ENCODE measurements around the gene CLPTM1L. TPM values are rescaled to one million over a fixed set of nuclear protein-coding genes. Genes with fewer than 3 reads are reported as not detected.
A peak's percentile ranks its signal among the peaks of the same experiment; 100 is the strongest.

Gene CLPTM1L
- total and polyA plus RNA-seq, 2 donors from 2014 or later: 96.6 to 135 TPM

GRCh38 chr5:1282131-1282992, 62.5 kb downstream of the CLPTM1L start:
- TF ChIP-seq, protein P1, sequence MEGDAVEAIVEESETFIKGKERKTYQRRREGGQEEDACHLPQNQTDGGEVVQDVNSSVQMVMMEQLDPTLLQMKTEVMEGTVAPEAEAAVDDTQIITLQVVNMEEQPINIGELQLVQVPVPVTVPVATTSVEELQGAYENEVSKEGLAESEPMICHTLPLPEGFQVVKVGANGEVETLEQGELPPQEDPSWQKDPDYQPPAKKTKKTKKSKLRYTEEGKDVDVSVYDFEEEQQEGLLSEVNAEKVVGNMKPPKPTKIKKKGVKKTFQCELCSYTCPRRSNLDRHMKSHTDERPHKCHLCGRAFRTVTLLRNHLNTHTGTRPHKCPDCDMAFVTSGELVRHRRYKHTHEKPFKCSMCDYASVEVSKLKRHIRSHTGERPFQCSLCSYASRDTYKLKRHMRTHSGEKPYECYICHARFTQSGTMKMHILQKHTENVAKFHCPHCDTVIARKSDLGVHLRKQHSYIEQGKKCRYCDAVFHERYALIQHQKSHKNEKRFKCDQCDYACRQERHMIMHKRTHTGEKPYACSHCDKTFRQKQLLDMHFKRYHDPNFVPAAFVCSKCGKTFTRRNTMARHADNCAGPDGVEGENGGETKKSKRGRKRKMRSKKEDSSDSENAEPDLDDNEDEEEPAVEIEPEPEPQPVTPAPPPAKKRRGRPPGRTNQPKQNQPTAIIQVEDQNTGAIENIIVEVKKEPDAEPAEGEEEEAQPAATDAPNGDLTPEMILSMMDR (IDR thresholded peaks at IDR 0.05; ENCODE audit: borderline replicate concordance, extremely low read depth, insufficient read depth): no peak
- intact Hi-C loops (cut with DNase I): no loop called here

DNA sequence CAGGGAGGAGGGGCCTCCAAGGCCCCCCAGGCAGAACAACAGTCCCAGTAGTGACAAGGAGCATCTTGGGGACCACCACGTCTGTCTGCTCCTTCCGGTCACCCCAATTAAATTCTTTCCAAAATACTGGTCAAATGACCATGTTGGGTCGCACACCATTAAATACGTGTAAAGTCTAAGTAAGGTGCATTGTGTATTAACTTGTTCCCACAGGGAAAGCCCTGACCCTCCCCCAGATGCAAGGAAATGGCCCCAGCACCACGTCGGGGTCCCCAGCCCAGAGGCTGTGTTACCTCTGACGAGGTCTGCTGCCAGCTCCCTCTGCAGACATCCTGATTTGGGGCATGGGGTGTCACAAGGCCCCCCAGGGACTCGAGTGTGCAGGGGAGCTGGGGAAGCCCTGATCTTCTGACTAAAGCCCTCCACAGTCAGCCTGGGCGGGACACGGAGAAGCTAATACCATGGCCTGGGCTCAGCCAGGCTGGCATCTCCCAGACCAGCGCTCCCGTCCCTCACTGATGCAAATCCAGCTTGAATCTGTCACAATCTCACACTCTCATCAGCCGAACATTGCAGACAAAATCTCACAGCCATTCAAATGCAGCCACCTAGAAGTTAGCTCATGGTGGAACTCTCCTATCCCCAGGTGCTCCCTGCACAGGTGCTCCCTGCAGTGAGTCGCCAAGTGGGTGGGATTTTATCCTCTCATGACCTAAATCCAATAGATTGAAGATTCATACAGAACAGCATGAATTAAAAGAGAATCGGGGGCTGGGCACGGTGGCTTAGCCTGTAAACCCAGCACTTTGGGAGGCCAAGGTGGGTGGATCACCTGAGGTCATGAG, 63.6 kb downstream of the CLPTM1L start:
- Histone ChIP-seq H3K27ac (ENCODE audit: low read depth in 2 of 2, low read length in 2 of 2) (no peak overlapping the region), H3K9ac (ENCODE audit: low read length in 3 of 3) (no peak overlapping the region), H3K27me3 (ENCODE audit: control insufficient read depth, insufficient read depth, low read length) (no peaks in the 10 kb centered on the region), H3K9me3 (ENCODE audit: control insufficient read depth in 2 of 3, insufficient read depth in 1 of 3, low read length in 3 of 3) (peaks cover 0 to 7% (median 0%) of the 10 kb centered on the region in 3 donors), H3K4me1 (ENCODE audit: control insufficient read depth in 2 of 3, insufficient read depth in 2 of 3, low read depth in 1 of 3, low read length in 3 of 3) (no peaks in the 10 kb centered on the region), H3K4me3 (ENCODE audit: low read length in 3 of 3) (no peak overlapping the region), H3K36me3 (ENCODE audit: control insufficient read depth in 2 of 3, insufficient read depth in 3 of 3, low read length in 3 of 3) (no peaks in the 10 kb centered on the region)
- DNase-seq (peak in 1 of 5 donors; percentile 37), FAIRE-seq (no peak)
- TF ChIP-seq, protein P1 (IDR thresholded peaks at IDR 0.05; ENCODE audit: borderline replicate concordance, extremely low read depth, insufficient read depth): no peak
- intact Hi-C loops (cut with DNase I): no loop called here

More at GRCh38 chr5:1282131-1282992, 62.5 kb downstream of the CLPTM1L start:
- no peak for FAIRE-seq
- peak in 2 of 5 donors; percentile 26 to 46 for DNase-seq
- Histone ChIP-seq H3K4me3 (ENCODE audit: low read length in 3 of 3) (no peak overlapping the region), H3K36me3 (ENCODE audit: control insufficient read depth in 2 of 3, insufficient read depth in 3 of 3, low read length in 3 of 3) (no peaks in the 10 kb centered on the region), H3K9ac (ENCODE audit: low read length in 3 of 3) (no peak overlapping the region), H3K27me3 (ENCODE audit: control insufficient read depth, insufficient read depth, low read length) (no peaks in the 10 kb centered on the region), H3K4me1 (ENCODE audit: control insufficient read depth in 2 of 3, insufficient read depth in 2 of 3, low read depth in 1 of 3, low read length in 3 of 3) (no peaks in the 10 kb centered on the region), H3K9me3 (ENCODE audit: control insufficient read depth in 2 of 3, insufficient read depth in 1 of 3, low read length in 3 of 3) (peaks cover 0 to 7% (median 0%) of the 10 kb centered on the region in 3 donors), H3K27ac (ENCODE audit: low read depth in 2 of 2, low read length in 2 of 2) (no peak overlapping the region)

DNA sequence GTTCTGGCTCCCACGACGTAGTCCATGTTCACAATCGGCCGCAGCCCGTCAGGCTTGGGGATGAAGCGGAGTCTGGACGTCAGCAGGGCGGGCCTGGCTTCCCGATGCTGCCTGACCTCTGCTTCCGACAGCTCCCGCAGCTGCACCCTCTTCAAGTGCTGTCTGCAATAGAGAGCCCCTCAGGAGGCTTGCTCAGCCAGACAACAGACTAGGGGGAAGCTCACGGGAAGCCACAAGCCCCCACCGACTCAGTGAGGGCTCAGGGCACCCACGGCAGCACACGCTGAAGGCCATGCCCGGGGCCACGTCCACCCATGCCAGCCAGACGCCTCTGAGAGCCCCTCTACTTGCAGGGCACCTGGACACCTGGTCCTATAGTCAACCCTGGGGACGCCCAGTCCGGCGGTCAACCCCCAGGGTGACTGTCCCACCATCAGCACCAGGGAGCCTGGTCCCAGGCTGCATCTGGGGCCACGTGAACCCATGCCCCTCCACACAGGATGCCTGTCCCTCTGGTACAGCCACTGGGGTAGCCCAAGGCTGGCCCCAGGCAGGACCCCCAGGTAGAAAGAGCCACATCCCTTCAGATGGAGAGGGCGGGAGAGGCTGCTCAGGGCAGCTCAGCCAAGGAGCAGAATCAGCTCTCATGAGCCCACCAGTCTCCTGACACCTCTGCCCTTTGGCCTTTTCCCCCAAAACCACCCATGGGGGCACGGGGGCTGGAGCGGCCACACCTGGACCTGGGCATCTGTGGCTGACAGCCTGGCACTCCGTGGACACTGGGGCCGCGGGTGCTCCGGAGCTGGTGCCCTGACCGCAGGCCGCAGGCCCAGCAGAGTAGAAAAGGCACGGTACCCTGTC, 64.5 kb downstream of the CLPTM1L start:
- TF ChIP-seq, protein P1 (IDR thresholded peaks at IDR 0.05; ENCODE audit: borderline replicate concordance, extremely low read depth, insufficient read depth): no peak
- Histone ChIP-seq H3K4me3 (ENCODE audit: low read length in 3 of 3) (no peak overlapping the region), H3K27ac (ENCODE audit: low read depth in 2 of 2, low read length in 2 of 2) (no peak overlapping the region), H3K4me1 (ENCODE audit: control insufficient read depth in 2 of 3, insufficient read depth in 2 of 3, low read depth in 1 of 3, low read length in 3 of 3) (no peaks in the 10 kb centered on the region), H3K9ac (ENCODE audit: low read length in 3 of 3) (no peak overlapping the region), H3K9me3 (ENCODE audit: control insufficient read depth in 2 of 3, insufficient read depth in 1 of 3, low read length in 3 of 3) (peaks cover 0 to 7% (median 0%) of the 10 kb centered on the region in 3 donors), H3K36me3 (ENCODE audit: control insufficient read depth in 2 of 3, insufficient read depth in 3 of 3, low read length in 3 of 3) (no peaks in the 10 kb centered on the region), H3K27me3 (ENCODE audit: control insufficient read depth, insufficient read depth, low read length) (no peaks in the 10 kb centered on the region)
- DNase-seq (peak in 1 of 5 donors; percentile 64), FAIRE-seq (no peak)
- intact Hi-C loops (cut with DNase I): no loop called here

Measured in kidney (tissue), 14 donors.